HG03159 (cell line): ENCODE data around the gene ISCU.
"Not testable (repeated sequence)": the region's sequence is repeated elsewhere in the genome, so short reads cannot be mapped to it uniquely, and the experiment has no call there.

ENCODE experiments used
- ATAC-seq: cut with Tn5 transposase; IDR thresholded peaks from one replicate; pipeline ENCODE4 v1.9.1; 2021; ENCODE audit warnings: mild to moderate bottlenecking, moderate library complexity; ENCODE audit not compliant: unreplicated experiment

Gene ISCU

DNA sequence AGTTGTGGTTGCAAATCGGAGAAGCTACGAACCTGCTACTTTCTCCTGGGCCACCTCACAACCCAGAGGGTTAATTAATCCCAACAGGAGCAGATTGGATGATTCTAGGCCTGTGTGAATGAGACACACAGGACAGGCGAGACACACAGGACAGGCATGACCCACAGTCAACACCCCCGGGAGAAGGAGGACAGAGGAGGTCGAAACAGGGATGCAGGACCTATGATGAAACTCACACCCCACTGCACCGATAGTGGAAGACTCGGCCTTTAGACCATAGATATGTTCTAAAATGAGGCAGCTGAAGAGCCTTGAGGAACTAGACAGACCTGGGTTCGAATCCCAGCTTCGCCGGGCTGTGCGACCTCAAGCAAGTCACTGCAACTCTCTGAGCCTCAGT is 23.9 kb downstream of the ISCU start:
- ATAC-seq: no peak

DNA sequence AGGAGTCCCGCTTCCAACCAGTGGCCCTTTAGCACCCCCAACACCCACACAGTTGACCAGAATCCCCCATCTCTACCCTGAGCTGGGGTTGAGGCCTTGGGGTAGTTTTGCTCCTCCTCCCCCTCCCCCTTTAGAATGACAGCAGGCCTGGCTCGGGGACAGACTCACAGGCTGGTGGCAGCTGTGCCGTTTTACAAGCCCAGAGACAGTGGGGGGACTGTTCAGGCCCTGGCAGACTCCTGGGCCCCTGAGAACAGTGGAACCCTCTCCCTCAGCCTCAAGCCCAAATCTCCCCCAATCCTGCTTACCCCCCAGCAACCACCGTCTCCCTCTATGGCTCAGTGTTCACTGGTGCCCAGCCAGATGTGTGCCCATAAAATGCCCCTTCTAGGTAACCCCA is 25.4 kb downstream of the ISCU start:
- ATAC-seq: no peak

DNA sequence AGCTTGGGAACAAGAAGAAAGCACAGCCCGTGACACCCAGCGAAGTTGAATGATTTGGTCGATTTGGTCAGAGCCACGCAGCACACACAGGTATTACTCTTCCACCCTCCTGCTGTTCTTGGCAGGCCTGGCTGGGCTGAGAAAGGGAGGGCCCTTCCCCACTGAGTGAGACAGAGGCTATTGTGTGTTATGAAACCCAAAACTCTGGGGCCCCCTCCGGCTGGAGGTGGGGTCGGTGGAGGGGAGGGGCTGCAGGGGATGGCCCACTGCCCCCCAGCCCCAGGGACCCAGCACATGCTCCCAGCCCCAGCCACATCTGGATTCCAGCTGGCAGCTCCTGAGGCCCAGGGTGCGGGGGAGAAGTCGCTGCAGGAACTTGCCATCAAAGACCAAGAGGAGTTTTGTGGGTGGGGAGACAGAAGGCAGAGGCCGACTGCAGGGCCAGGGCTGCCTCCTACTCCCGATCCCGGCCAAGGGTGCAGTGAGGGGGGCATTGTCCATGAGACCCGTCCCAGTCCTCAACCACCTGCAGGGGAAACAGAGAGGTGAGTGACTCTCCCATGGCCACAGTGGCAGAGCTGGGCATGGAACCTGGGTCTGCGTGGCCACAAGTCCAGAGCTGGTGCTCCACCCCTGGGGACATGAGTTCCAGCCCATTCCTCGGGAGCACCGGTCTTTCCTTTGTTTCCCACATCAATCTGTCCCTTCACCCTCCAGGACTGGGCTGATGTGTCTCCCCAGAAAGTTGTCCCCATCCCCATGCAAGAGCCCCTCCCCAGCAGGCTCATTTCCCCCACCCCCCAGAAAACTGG is 26.8 kb downstream of the ISCU start:
- ATAC-seq: no peak

DNA sequence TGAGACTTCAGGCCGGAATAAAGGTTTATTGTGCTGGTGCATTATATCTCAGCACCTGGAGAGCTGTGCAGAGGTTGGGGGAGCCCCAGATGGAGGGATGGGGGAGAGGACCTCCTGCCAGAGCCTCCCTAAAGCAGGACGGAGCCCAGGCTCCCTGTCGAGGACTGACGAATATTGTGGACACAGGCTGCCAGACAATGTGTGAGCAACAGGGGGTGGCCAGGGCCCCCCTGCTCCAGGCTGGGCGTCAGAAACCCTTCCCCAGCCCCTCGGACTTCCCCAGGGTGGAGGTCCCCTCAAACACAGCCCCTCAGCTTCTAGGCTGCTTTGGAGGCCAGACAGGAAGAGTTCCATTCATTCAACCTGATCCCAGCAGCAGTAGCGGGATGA is 27.4 kb downstream of the ISCU start:
- no peak for ATAC-seq

DNA sequence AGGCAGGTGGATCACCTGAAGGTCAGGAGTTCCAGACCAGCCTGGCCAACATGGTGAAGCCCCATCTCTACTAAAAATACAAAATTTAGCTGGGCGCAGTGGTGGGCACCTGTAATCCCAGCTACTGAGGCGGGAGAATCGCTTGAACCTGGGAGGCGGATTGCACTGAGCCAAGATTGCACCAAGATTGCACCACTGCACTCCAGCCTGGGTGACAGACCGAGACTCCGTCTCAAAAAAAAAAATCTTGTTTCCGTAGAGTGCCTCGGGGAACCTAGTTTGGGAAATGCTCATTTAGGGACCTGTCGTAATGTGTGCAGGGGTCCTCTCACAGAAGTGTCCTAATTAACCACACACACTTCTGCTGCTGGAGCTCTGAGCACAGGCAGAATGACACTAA is 28.1 kb downstream of the ISCU start:
- ATAC-seq: not testable (repeated sequence)

DNA sequence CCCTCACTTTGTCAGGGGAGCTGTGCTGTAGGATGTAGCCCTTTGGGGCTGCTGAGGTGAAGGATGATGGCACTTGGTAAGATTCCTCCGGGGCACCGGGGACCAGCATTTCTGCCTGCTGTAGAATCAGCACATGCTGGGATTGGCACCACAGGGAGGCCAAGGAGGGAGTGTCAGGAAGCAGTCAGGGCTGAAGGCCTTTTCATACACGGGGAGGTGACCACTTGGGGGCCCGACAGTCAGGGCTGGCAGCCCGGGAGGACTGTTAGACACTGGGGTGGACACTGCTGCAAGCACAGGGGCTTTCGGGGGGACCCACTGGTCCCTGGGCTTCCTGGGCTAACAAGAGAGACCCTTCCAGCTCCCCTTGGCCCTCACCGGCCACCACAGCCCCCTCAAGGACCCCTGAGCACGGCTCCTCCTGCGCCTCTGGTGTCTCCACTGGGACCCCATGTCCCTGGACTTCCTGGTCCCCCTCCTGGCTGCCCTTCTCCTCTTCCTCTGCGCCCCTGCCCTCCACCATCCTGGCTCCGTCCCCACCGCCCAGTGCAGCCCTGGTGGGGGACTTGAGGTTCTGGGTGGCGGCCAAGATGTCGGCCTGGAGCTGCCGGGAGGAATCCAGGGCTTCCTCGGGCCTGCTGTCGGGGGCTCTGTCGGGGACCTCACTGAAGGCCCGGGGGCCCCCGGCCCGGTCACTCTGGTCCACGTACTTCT is 29.0 kb downstream of the ISCU start:
- ATAC-seq: no peak

DNA sequence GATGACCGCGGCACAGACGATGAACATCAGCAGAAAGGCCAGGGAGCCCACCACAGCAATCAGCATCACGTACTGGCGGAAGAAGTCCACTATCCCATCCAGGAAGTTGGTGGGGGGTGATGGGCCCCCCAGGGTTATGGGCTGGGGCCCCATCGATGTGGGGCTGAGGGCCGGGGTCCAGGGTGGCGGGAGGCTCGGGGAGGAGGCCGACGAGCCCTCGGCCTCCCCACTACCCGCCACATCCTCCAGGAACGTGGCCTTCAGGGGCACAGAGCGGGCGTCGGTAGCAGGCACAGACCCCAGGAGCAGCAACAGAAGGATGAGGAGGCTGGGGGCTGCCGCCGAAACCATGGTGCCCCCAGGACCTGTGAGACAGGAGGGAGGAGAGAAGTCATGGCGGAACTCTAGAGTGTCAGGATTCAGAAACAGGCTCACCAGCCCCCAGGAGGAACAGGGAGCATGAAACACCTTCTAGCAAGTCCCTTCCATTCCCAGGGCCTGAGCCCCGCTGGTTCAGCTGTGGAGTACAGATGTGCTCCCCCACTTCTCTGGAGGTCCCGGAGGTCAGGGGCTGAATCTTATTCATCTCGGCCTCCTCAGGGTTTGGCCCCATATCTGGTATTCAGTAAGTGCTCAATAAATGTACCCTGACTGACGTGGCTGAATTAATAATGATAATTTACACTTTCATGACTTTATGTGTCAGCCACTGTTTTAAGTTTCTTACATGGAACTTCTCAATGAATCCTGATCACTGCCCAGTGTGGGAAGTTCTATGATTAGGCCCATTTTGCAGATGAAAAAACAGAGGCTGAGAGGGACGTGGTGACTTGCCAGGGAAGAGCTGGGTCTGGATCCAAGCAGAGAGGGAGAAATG is 29.9 kb downstream of the ISCU start:
- no peak for ATAC-seq

DNA sequence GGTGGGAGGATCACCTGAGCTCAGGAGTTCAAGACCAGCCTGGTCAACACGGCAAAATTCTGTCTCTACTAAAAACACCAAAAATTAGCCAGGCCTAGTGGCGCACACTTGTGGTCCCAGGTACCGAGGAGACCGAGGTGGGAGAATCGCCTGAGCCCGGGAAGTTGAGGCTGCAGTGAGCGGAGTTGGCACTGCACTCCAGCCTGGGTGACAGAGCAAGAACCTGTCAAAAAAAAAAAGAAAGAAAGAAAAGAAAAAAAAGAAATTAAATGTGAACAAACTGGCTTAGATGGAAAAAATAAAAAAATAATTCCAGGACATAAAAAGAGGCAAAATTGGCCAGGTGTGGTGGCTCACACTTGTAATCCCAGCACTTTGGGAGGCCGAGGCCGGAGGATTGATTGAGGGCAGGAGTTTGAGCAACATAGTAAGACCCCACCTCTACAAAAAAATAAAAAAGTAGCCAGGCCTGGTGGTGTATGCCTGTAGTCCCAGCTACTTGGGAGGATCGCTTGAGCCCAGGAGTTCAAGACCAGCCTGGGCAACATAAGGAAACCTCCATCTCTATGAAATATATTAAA is 32.0 kb downstream of the ISCU start:
- ATAC-seq: no peak

DNA sequence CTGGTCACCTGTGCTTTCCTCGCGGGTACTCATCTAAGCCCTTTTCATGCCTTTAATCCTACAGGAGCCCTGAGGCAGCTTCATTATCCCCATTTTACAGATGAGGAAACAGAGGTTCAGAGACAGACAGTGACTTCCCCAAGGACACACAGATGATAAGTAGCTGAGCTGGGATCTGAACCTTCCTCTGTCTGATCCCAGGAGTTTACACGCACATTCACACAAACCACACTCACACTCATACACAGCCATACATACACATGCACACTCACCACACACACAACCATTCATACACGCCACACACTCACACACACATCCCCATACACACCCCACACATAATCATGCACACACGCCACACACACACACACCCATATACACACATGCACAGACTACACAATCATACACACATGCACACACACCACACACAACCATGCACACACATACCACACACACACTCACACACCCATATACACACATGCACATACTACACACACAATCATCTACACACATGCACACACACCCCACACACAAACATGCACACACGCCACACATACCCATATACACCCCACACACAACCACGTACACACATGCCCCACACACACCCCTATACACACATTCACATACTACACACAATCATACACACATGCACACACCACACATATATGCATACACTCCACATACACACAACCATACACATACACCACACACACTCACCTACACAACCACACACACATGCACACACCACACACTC is 32.7 kb downstream of the ISCU start:
- no peak for ATAC-seq

DNA sequence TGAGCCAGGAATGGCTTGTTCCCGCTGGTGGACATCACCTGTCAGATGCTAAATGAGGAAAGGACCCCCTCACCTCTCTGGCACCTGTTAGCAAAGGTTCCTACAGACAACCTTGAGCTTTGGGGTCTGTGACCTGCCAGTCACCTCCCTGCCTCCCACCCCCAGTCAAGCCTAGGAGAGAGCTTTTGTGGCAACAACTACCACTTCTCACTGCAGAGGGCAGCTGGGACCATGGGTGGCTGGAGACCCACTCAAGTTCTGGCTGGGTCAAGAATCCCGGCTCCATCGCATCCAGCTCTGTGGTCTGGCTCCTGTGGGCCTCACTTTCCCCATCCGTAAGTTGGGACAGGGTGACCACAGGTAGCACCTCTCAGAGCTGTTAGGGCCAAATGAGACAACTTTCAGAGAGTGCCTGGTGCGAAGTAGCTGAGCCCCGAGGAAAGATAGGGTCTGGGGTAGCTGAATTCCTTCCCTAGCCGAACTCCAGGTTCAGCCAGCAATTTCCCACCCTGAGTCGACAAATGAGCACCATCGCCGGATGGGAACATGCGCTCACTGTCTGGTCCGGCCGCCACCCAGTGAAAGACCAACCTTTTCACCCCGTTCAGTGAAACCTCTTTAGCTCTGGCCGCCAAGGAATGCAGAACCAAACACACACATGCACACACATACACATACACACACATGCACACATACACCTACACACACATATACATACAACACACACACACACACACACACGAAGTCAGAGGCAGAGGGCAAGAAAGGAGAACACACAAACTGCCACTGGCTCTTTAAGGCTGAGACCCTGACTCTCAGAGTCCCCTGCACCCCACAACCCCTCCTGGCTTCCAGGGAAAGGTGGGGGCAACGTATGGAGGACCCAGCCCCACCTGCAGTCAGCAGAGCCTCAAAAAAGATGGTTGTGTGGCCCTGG is 33.6 kb downstream of the ISCU start:
- no peak for ATAC-seq

DNA sequence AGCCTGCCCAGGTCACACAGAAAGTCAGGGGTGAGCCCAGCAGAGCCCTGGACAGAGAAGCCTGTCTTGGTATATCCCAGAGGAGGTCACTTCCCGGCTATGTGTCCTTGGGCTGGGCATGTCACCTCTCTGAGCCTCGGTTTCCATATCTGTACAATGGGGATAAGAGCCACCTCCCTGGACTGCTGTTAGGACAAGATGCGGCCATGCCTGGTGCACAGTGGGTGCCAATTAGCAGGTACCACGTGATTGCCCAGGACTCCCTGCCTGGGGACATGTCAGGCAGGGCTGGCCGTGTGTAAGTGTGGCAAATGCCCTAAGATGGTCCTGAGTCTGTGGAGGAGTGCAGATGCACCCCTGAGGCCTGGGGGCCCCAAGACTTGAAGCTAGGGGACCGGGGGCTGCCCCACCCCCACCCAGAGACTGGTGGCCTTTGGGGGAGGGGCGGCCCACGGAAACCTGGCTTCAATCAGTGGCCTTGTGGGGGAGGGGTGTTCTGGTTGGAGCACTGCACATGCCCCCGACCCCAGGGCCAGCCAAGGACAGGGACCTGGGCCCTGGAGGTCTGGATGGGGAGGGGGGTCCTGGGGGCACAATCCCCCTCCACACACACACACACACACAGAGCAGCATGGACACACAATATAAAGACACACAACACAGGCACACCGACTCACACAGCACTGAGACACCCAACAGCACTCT is 34.6 kb downstream of the ISCU start:
- ATAC-seq: no peak

DNA sequence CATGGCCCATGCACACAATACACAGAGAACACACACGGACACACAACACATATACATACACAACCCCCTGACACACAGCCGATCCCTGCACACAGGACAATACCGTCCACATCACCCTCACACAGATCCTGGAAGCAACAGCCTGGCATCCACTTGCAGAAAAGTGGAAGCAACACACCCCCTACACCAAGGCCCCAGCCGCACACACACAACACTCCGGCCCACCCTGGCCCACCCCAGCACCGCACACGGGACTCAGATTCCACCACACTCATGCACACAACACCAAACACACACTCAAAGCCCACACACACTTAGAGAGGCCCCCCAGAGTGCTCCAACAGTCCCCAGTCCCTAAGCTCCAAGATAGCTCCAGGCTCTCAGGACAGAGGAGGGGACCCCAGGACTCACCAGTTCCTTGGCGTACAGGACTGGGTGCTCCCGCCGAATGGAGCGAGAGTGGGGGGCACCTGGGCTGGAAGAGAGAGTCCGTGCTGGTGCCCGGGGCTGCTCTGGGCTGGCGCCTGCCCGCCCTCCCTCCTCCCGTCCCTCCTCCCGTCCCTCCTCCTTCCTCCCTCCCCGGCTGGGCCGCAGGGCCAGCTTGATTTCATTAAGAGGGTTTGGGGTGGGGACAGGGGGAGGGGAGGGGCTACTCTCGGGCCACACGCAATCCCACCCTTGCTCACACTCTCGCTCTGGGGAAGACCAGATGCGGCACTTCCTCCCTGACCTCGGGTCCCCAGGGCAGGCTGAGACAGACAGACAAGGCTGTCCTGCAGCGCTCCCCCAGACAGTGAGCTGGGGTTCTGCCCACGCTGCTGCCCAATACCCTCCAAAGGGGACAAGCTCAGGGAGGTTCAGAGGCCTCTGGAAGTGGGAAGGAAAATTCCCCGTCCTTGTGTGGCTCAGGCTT is 35.4 kb downstream of the ISCU start, which contains the start of gene TMEM119:
TMEM119 (minus strand) TSS at position 526 of the 913 bp plus-strand sequence. CDS start 5,701 bp downstream, outside the sequence.
- no peak for ATAC-seq

DNA sequence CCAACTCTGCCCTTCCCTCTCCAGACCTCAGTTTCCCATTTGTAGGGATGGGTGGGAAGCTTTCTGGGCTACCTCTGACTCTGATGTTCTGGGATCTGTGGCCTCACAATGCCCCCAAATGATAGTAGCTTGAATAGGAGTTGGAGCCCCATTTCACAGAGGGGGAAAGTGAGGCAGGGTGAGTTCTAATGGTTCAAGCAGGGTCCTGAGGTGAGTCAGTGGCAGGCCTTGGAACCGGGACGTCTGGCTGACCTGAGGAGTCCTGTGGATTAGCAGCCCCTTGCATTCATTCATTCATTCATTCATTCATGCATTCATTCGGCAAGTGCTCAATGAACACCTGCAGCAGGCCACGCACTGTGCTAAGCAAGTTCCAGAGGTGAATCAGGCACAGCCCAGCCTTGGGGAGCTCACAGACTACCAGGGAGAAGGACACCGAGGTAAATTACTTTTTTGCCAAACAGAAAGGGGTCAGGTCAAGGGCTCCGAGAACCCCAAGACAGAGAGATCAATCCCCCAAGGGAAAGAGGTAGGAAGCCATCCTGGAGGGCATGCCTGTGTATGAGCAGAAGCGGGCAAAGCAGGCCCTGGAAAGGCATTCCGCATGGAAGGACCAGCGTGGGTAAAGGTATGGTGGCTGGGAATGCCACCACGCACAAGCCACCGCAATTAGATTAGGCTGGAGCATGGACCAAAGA is 36.3 kb downstream of the ISCU start:
- ATAC-seq: no peak

DNA sequence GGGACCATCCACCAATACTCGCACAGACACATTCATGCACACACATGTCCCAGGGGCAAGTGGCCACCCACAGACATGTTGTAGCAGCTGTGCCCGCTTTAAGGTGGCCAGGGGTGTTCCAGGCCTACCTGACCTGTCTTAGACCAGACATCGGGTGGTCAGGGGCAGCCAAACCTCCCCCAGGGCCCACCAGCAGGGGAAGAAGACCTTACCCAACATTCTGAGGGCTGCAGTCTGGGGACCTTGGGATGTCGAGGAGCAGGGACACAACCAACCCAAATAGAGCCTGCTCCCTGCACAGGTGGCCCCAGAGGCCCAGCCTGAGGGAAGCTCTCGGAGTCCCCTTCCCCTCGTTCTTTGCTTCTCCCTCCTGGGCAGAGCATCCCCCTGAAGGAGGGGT is 37.1 kb downstream of the ISCU start:
- no peak for ATAC-seq

DNA sequence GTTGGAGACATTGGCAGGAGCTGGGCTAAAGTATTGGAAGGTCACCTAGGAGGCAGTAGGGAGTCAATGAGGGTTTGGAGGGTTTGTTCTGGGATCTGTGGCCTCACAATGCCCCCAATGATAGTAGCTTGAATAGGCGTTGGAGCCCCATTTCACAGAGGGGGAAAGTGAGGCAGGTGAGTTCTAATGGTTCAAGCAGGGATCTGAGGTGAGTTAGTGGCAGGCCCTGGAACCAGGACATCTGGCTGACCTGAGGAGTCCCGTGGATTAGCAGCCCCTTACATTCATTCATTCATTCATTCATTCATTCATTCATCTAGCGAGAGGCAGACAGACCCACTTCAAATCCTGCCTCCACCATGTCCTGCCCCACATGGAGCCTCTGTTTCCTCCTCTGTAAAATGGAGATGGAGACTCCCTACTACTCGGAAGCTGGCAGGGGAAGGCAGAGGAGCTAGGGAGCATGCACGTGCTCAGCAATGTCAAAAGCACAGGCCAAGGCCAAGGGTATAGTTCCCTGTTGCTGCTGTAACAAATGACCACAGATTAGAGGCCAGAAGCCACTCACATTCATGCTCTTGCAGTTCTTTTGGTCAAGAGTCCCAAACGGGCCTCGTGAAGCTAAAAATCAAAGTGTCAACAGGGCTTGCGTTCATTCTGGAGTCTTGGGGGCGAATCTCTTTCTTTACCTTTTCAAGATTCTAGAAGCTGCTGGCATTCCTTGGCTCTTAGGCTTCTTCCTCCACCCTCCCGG is 37.7 kb downstream of the ISCU start:
- ATAC-seq: no peak

DNA sequence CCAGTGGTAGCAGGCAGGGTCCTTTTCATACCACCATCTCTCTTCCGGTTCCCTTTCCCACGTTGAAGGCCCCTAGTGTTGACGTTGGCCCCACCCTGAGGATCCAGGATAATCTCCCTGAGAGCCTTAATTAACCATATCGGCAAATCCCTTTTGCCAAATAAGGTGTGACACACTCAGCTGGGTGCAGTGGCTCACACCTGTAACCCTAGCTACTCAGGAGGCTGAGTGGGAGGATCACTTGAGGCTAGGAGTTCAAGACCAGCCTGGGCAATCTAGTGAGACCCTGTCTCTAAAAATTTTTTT is 38.3 kb downstream of the ISCU start:
- no peak for ATAC-seq
